Ovary (tissue), 9 donors: ENCODE measurements around the gene SLC35A4. TPM values are rescaled to one million over a fixed set of nuclear protein-coding genes. Genes with fewer than 3 reads are reported as not detected.
A peak's percentile ranks its signal among the peaks of the same experiment; 100 is the strongest.

Source experiments
- DNase-seq, 5 donors: peaks; one replicate each; pipeline ENCODE4 v3.0.0-alpha.2; 2019 to 2020
- H3K27ac ChIP-seq, 2 donors: fragments of 200-600 bp; one replicate each; pipeline versions ENCODE4 v1.5.1 to v1.8.0; 2019 to 2022
- H3K27me3 ChIP-seq: fragments of 200-600 bp; one replicate; pipeline ENCODE4 v1.8.0; 2022
- H3K36me3 ChIP-seq: fragments of 200-600 bp; sonication (generic); one replicate; pipeline ENCODE4 v1.5.1; 2019
- H3K4me1 ChIP-seq: one replicate; pipeline ENCODE4 v1.8.1; 2013; ENCODE audit warnings: mild to moderate bottlenecking, moderate library complexity; ENCODE audit not compliant: insufficient read depth
- H3K4me3 ChIP-seq: fragments of 200-600 bp; sonication (generic); one replicate; pipeline ENCODE4 v1.5.1; 2017
- H3K9me3 ChIP-seq, 2 donors: fragments of 200-600 bp in 1 of 2; sonication (generic) in 1 of 2; one replicate each; pipeline versions ENCODE4 v1.5.1 to v1.8.1; 2013 to 2019; ENCODE audit warnings: mild to moderate bottlenecking in 1 of 2, moderate library complexity in 1 of 2
- CTCF ChIP-seq, 3 donors: fragments of 450-650 bp in 2 of 3; fragments of 200-600 bp in 1 of 3; IDR thresholded peaks; one replicate each; pipeline versions ENCODE4 v1.5.1 to v1.8.0; 2016 to 2022; ENCODE audit warnings: antibody characterized with exemption in 3 of 3, mild to moderate bottlenecking in 1 of 3
- EP300 ChIP-seq: sonication (generic); formaldehyde crosslinking; IDR thresholded peaks from one replicate; pipeline ENCODE4 v1.6.1; 2017; ENCODE audit warnings: antibody characterized with exemption
- POLR2A ChIP-seq: fragments of 450-650 bp; IDR thresholded peaks from one replicate; pipeline ENCODE4 v1.6.1; 2017; ENCODE audit warnings: antibody characterized with exemption, mild to moderate bottlenecking, moderate library complexity
- WGBS, 3 donors: extraction: QIAGEN DNeasy Blood & Tissue Kit in 1 of 3; methylation state at CpG; one replicate each; pipeline versions ENCODE4 v1.1.5 to v1.1.7; 2013 to 2017; 5-methylcytosine and 5-hydroxymethylcytosine counted together
- intact Hi-C, 4 donors: fragments of 100-400 bp; cut with DNase I; formaldehyde crosslinking; loops; one replicate each; pipeline versions ENCODE4 v1.11.0 to v1.15.1; 2022 to 2023
- polyA plus RNA-seq, 2 donors: library from polyadenylated mRNA; stranded (reverse); fragments of 200-250 nt in 1 of 2; fragments of 350-450 nt in 1 of 2; fragmentation: Illumina TruSeq in 1 of 2; extraction: RNeasy Lipid Tissue Mini Kit (QIAGEN cat#74804) in 1 of 2; gene quantifications; one replicate each; pipeline ENCODE4 v1.2.3, GENCODE V29; 2013 to 2014
- total RNA-seq, 7 donors: library from RNA; depleted of rRNA in 2 of 7; stranded (reverse); fragments of >200 nt in 2 of 7; fragmentation: NEBNext Ultra II Directional in 3 of 7; extraction: Animal tissue kit (Norgen Biotek cat#: 25700) in 3 of 7; gene quantifications; one replicate each; pipeline versions ENCODE4 v1.1.0 to v1.2.4, GENCODE V29; 2016 to 2023
- donor health status: DM: no; HTN: no; CAD: no; lungs with moderate emphysema.
- donor health status: DM: no; HTN: no; CAD: no.
- donor health status: Bipolar disorder and iron deficiency.
- donor health status: DM: yes; HTN: yes; CAD: no.
- donor health status: DM: no; HTN: no; CAD: no.
- donor health status: DM: yes; HTN: yes; CAD: no.

Gene SLC35A4
- total and polyA plus RNA-seq, 9 donors, result 22.3 to 80.2 (median 47.1) TPM

GRCh38 chr5:140569197-140569596, 4.6 kb downstream of the SLC35A4 start:
- Histone ChIP-seq H3K27me3 (no peaks in the 10 kb centered on the region), H3K4me1 (peaks cover 15% of the 10 kb centered on the region), H3K27ac (no peak overlapping the region), H3K9me3 (no peaks in the 10 kb centered on the region), H3K36me3 (no peaks in the 10 kb centered on the region), H3K4me3 (no peak overlapping the region)
- no peak for DNase-seq
- no peak for TF ChIP-seq POLR2A
- no peak for TF ChIP-seq CTCF (IDR thresholded peaks at IDR 0.05)
- no peak for TF ChIP-seq EP300
- WGBS, 3 donors, result 59 to 72% (median 64%) methylated on average over 4 of the region's 4 CpGs
- intact Hi-C loops, result loop anchor here in 1 of 4 donors (10.0 kb wide), 1 partner anchor 66 kb away; the partner anchor contains the start of genes CD14 and TMCO6

GRCh38 chr5:140570058-140570457, 5.4 kb downstream of the SLC35A4 start:
- Histone ChIP-seq H3K27me3 (no peaks in the 10 kb centered on the region), H3K9me3 (no peaks in the 10 kb centered on the region), H3K36me3 (no peaks in the 10 kb centered on the region), H3K4me1 (peaks cover 15% of the 10 kb centered on the region), H3K27ac (peak overlapping the region in 1 of 2 donors; percentile 1), H3K4me3 (no peak overlapping the region)
- no peak for DNase-seq
- 82 to 97% (median 87%) methylated on average over 4 of the region's 4 CpGs for WGBS, 3 donors
- TF ChIP-seq EP300 (no peak), POLR2A (no peak), CTCF (IDR thresholded peaks at IDR 0.05) (no peak)
- intact Hi-C loops, result no loop called here

- no peak for DNase-seq
- TF ChIP-seq EP300, result no peak
- no peak for TF ChIP-seq POLR2A
- no peak for TF ChIP-seq CTCF (IDR thresholded peaks at IDR 0.05)
- intact Hi-C loops, result no loop called here
- H3K27ac ChIP-seq, result peak overlapping the region in 1 of 2 donors; percentile 1
- 96 to 100% (median 100%) methylated on average over 1 of the region's 1 CpG for WGBS, 3 donors
- H3K4me1 ChIP-seq, result peaks cover 13% of the 10 kb centered on the region
- no peaks in the 10 kb centered on the region for H3K27me3 ChIP-seq
- no peaks in the 10 kb centered on the region for H3K36me3 ChIP-seq
- no peak overlapping the region for H3K4me3 ChIP-seq
- no peaks in the 10 kb centered on the region for H3K9me3 ChIP-seq
Observed at GRCh38 chr5:140570488-140570887, 5.9 kb downstream of the SLC35A4 start.

GRCh38 chr5:140571105-140571504, 6.5 kb downstream of the SLC35A4 start:
- H3K36me3 ChIP-seq, result no peaks in the 10 kb centered on the region
- H3K4me3 ChIP-seq, result no peak overlapping the region
- intact Hi-C loops, result no loop called here
- no peak for TF ChIP-seq POLR2A
- no peaks in the 10 kb centered on the region for H3K9me3 ChIP-seq
- 31 to 47% (median 36%) methylated on average over 5 of the region's 5 CpGs for WGBS, 3 donors
- H3K4me1 ChIP-seq, result peaks cover 9% of the 10 kb centered on the region
- peak in 3 of 5 donors; percentile 51 to 67 (median 52) for DNase-seq
- H3K27me3 ChIP-seq, result no peaks in the 10 kb centered on the region
- H3K27ac ChIP-seq, result peak overlapping the region in 1 of 2 donors; percentile 30

- WGBS, 3 donors, result 89 to 91% (median 90%) methylated on average over 6 to 7 of the region's 7 CpGs
- peak overlapping the region in 1 of 2 donors; percentile 37 for H3K27ac ChIP-seq
- intact Hi-C loops, result no loop called here
- peaks cover 11% of the 10 kb centered on the region for H3K4me1 ChIP-seq
- no peak for TF ChIP-seq EP300
- TF ChIP-seq POLR2A, result no peak
- no peak for TF ChIP-seq CTCF (IDR thresholded peaks at IDR 0.05)
- no peaks in the 10 kb centered on the region for H3K36me3 ChIP-seq
- H3K9me3 ChIP-seq, result no peaks in the 10 kb centered on the region
- no peak for DNase-seq
- H3K27me3 ChIP-seq, result no peaks in the 10 kb centered on the region
- H3K4me3 ChIP-seq, result no peak overlapping the region
Observed at GRCh38 chr5:140573683-140574082, 9.1 kb downstream of the SLC35A4 start.
